H1 (cell line): ENCODE measurements around the gene ARRB1. TPM values are rescaled to one million over a fixed set of nuclear protein-coding genes. Genes with fewer than 3 reads are reported as not detected.

Experiments
- CBX5 ChIP-seq: fragments of 300-800, 300-1000 bp; sonication (generic); IDR thresholded peaks from 2 replicates; pipeline ENCODE4 v1.7.1; 2016; ENCODE audit warnings: antibody characterized with exemption, low read length, low read depth
- FOSL1 ChIP-seq: IDR thresholded peaks from 2 replicates; pipeline ENCODE4 v1.6.1; 2011; ENCODE audit warnings: mild to moderate bottlenecking, low read depth, low read length, moderate library complexity; ENCODE audit not compliant: insufficient read depth
- HDAC2 ChIP-seq, 2 experiments: fragments of 300-600 bp in 1 of 2; sonication (generic) in 1 of 2; IDR thresholded peaks; 2 replicates each; pipeline ENCODE4 v1.6.1; 2011 to 2012; ENCODE audit warnings: low read depth in 2 of 2, low read length in 2 of 2, mild to moderate bottlenecking in 2 of 2, moderate library complexity in 2 of 2, borderline replicate concordance in 1 of 2, inconsistent platforms in 1 of 2
- KDM4A ChIP-seq: IDR thresholded peaks from one replicate; pipeline ENCODE4 v1.7.1; 2012; ENCODE audit warnings: low read depth, mild to moderate bottlenecking, moderate library complexity, low read length, inconsistent platforms; ENCODE audit not compliant: severe bottlenecking
- KDM5A ChIP-seq: fragments of 200-600 bp; IDR thresholded peaks from 2 replicates; pipeline ENCODE4 v1.7.1; 2012; ENCODE audit warnings: mild to moderate bottlenecking, low read length, inconsistent platforms, mixed read lengths
- NANOG ChIP-seq: IDR thresholded peaks from 2 replicates; pipeline ENCODE4 v1.6.1; 2011; ENCODE audit warnings: low read length, low read depth, mild to moderate bottlenecking, inconsistent platforms; ENCODE audit not compliant: insufficient read depth, poor library complexity, severe bottlenecking
- RFX5 ChIP-seq: IDR thresholded peaks from 2 replicates; pipeline ENCODE4 v1.6.1; 2011; ENCODE audit warnings: low read depth, low read length, improper control_type of control experiment, borderline replicate concordance
- RNF2 ChIP-seq: fragments of 200-900, 300-1000 bp; sonication (generic); IDR thresholded peaks from 2 replicates; pipeline ENCODE4 v1.7.1; 2016; ENCODE audit warnings: borderline replicate concordance, low read depth, mild to moderate bottlenecking, antibody characterized with exemption, low read length; ENCODE audit not compliant: poor library complexity, severe bottlenecking; ENCODE audit errors: missing control alignments
- SAP30 ChIP-seq: fragments of 300-600 bp; sonication (generic); IDR thresholded peaks from 2 replicates; pipeline ENCODE4 v1.7.1; 2012; ENCODE audit warnings: low read length, moderate library complexity, mild to moderate bottlenecking, inconsistent platforms; ENCODE audit not compliant: insufficient read depth, insufficient replicate concordance
- SIN3A ChIP-seq, 2 experiments: IDR thresholded peaks in 1 of 2; conservative IDR thresholded peaks in 1 of 2; 2 replicates each; pipeline ENCODE4 v1.6.1; 2011 to 2012; ENCODE audit warnings: low read length in 2 of 2, improper control_type of control experiment in 1 of 2, low read depth in 1 of 2, mild to moderate bottlenecking in 1 of 2
- SIRT6 ChIP-seq: IDR thresholded peaks from one replicate; pipeline ENCODE4 v1.7.1; 2012; ENCODE audit warnings: low read length, inconsistent platforms
- SRF ChIP-seq: IDR thresholded peaks from 2 replicates; pipeline ENCODE4 v1.6.1; 2011; ENCODE audit warnings: mild to moderate bottlenecking, low read depth, low read length, moderate library complexity
- TAF7 ChIP-seq: optimal IDR thresholded peaks from 2 replicates; pipeline ENCODE3; 2011; ENCODE audit warnings: low read depth, mild to moderate bottlenecking, inconsistent platforms, low read length, moderate library complexity, borderline replicate concordance
- USF2 ChIP-seq: IDR thresholded peaks from 2 replicates; pipeline ENCODE4 v1.6.1; 2011; ENCODE audit warnings: low read length, improper control_type of control experiment
- polyA plus RNA-seq, 7 experiments: library from polyadenylated mRNA; depleted of rRNA in 3 of 7; stranded (reverse) in 5 of 7; unstranded in 2 of 7; fragments of >200 nt in 5 of 7; fragments of 200-250 nt in 2 of 7; gene quantifications; 1 replicate in 5 of 7; 2 replicates in 1 of 7; 4 replicates in 1 of 7; pipeline versions ENCODE4 v1.2.1 to v1.2.3, GENCODE V29; 2011 to 2013; ENCODE audit warnings: missing spikeins in 2 of 7, mixed read lengths in 2 of 7
- total RNA-seq: library from RNA; stranded (reverse); fragmentation: NEBNext Ultra II Directional; extraction: Animal tissue kit (Norgen Biotek cat#: 25700); gene quantifications from 2 replicates; pipeline ENCODE4 v1.2.1, GENCODE V29; 2021
- TF ChIP-seq, protein P1 (sequence below), 3 experiments: IDR thresholded peaks; 1 replicate in 2 of 3; 2 replicates in 1 of 3; pipeline versions ENCODE4 v1.5.1 to v1.6.1; 2011; ENCODE audit warnings: low read length in 3 of 3, mild to moderate bottlenecking in 3 of 3, inconsistent platforms in 2 of 3, low read depth in 1 of 3, moderate library complexity in 1 of 3; ENCODE audit not compliant: insufficient read depth in 1 of 3; ENCODE audit errors: control extremely low read depth in 1 of 3
- TF ChIP-seq, protein P2 (sequence below): IDR thresholded peaks from 2 replicates; pipeline ENCODE4 v1.6.1; 2012; ENCODE audit warnings: low read length, inconsistent platforms

ARRB1 gene
- total and polyA plus RNA-seq, 2 of the 8 experiments (the other 6 are each of a cell fraction or from before 2014, with no cell fraction given), result 9.4 to 31.8 TPM

- TF ChIP-seq, protein P1, sequence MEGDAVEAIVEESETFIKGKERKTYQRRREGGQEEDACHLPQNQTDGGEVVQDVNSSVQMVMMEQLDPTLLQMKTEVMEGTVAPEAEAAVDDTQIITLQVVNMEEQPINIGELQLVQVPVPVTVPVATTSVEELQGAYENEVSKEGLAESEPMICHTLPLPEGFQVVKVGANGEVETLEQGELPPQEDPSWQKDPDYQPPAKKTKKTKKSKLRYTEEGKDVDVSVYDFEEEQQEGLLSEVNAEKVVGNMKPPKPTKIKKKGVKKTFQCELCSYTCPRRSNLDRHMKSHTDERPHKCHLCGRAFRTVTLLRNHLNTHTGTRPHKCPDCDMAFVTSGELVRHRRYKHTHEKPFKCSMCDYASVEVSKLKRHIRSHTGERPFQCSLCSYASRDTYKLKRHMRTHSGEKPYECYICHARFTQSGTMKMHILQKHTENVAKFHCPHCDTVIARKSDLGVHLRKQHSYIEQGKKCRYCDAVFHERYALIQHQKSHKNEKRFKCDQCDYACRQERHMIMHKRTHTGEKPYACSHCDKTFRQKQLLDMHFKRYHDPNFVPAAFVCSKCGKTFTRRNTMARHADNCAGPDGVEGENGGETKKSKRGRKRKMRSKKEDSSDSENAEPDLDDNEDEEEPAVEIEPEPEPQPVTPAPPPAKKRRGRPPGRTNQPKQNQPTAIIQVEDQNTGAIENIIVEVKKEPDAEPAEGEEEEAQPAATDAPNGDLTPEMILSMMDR (IDR thresholded peaks at IDR 0.05; ENCODE audit: control extremely low read depth in 1 of 3, insufficient read depth in 1 of 3, low read depth in 1 of 3, low read length in 3 of 3), result no peak
- TF ChIP-seq, protein P2, sequence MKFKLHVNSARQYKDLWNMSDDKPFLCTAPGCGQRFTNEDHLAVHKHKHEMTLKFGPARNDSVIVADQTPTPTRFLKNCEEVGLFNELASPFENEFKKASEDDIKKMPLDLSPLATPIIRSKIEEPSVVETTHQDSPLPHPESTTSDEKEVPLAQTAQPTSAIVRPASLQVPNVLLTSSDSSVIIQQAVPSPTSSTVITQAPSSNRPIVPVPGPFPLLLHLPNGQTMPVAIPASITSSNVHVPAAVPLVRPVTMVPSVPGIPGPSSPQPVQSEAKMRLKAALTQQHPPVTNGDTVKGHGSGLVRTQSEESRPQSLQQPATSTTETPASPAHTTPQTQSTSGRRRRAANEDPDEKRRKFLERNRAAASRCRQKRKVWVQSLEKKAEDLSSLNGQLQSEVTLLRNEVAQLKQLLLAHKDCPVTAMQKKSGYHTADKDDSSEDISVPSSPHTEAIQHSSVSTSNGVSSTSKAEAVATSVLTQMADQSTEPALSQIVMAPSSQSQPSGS, result peak; percentile 17; the same call in 1 of the 2 replicates
- no peak for TF ChIP-seq NANOG
- TF ChIP-seq TAF7, result peak; percentile 100
- 0 out of 2 replicates have a peak, but pooled peaks have one; percentile 10 for TF ChIP-seq FOSL1
- no peak for TF ChIP-seq RFX5
- TF ChIP-seq SIRT6, result no peak
- no peak for TF ChIP-seq CBX5
- TF ChIP-seq SAP30, result peak; percentile 60
- TF ChIP-seq SIN3A (conservative IDR thresholded peaks at IDR 0.05 in 1 of 2, IDR thresholded peaks at IDR 0.05 in 1 of 2; ENCODE audit: low read depth in 1 of 2, low read length in 2 of 2), result peak in 1 of 2 experiments; percentile 89; a peak in 2 of 4 replicates
- no peak for TF ChIP-seq KDM5A
- TF ChIP-seq SRF, result peak; percentile 50; the same call in 1 of the 2 replicates
- no peak for TF ChIP-seq HDAC2 (IDR thresholded peaks at IDR 0.05; ENCODE audit: borderline replicate concordance in 1 of 2, low read depth in 2 of 2, low read length in 2 of 2)
- peak; percentile 50 for TF ChIP-seq KDM4A
- TF ChIP-seq RNF2, result no peak
- no peak for TF ChIP-seq USF2
Measured at GRCh38 chr11:75399344-75400145, 48.1 kb upstream of the ARRB1 start, which contains the start of gene RPS3 (continued).
